Kidney tubule cell (primary cell): ENCODE data around the gene PPP6R2.

Experiments
- DNase-seq: peaks from one replicate; pipeline ENCODE4 v3.0.0-alpha.2; 2018; ENCODE audit warnings: low spot score

The PPP6R2 gene

GRCh38 chr22:50434849-50435248 is 91.7 kb downstream of the PPP6R2 start:
- no peak for DNase-seq

- no peak for DNase-seq
These were observed 92.3 kb downstream of the PPP6R2 start for GRCh38 chr22:50435291-50436014.

GRCh38 chr22:50436015-50436830 is 93.1 kb downstream of the PPP6R2 start:
- no peak for DNase-seq

GRCh38 chr22:50436841-50437341 is 93.8 kb downstream of the PPP6R2 start:
- no peak for DNase-seq

GRCh38 chr22:50437511-50438304 is 94.6 kb downstream of the PPP6R2 start:
- DNase-seq = no peak

GRCh38 chr22:50438305-50439275 is 95.5 kb downstream of the PPP6R2 start:
- no peak for DNase-seq

GRCh38 chr22:50439314-50439870 is 96.3 kb downstream of the PPP6R2 start:
- no peak for DNase-seq

- no peak for DNase-seq
These were observed 96.8 kb downstream of the PPP6R2 start for GRCh38 chr22:50439871-50440331.

GRCh38 chr22:50440544-50441249 is 97.6 kb downstream of the PPP6R2 start:
- DNase-seq = no peak

- no peak for DNase-seq
These were observed 98.4 kb downstream of the PPP6R2 start for GRCh38 chr22:50441428-50441993.

GRCh38 chr22:50443197-50443596 is 100.1 kb downstream of the PPP6R2 start:
- DNase-seq = no peak

- no peak for DNase-seq
These were observed 100.9 kb downstream of the PPP6R2 start for GRCh38 chr22:50443801-50444625.

- peak; percentile 78 for DNase-seq
These were observed 101.5 kb downstream of the PPP6R2 start for GRCh38 chr22:50444663-50445062.

- DNase-seq = no peak
These were observed 102.1 kb downstream of the PPP6R2 start for GRCh38 chr22:50445071-50445879.

- no peak for DNase-seq
These were observed 103.0 kb downstream of the PPP6R2 start for GRCh38 chr22:50445880-50446707.

- no peak for DNase-seq
These were observed 103.8 kb downstream of the PPP6R2 start for GRCh38 chr22:50446708-50447575.
